ENCODE measurements around the gene CTNNAL1.
A peak's percentile ranks its signal among the peaks of the same experiment; 100 is the strongest.

CTNNAL1 gene

DNA sequence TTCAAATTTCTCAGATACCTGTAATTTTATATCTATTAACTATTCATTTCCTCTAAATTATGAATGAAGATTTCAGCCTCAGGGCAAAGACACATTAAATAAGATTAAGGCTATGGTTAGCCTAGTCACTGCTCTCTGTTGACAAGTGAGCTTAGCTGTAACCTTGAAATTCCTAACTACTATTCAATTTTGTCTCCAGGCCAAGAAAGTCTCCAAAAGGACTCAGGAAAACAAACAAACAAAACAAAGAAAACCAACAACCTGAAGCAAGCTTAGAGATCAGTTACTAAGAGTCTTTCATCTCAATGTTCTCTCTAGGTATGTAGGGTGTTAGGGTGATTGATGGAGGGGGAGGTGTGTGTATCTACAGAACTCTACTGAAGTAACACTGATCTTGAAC is 9.6 kb upstream of the CTNNAL1 start:
- no peak overlapping the region for H3K56ac ChIP-seq (ENCODE audit: low read length)
- H2BK5ac ChIP-seq (ENCODE audit: low read length), result no peak overlapping the region
- no peak overlapping the region for H3K4ac ChIP-seq (ENCODE audit: low read depth, low read length)
- peak; percentile 27 for DNase-seq
- no peak overlapping the region for H3K4me3 ChIP-seq (ENCODE audit: low read length)
- no peaks in the 10 kb centered on the region for H3K27me3 ChIP-seq (ENCODE audit: insufficient read depth, low read length, poor library complexity)
- H3K36me3 ChIP-seq (ENCODE audit: control insufficient read depth, insufficient read depth, low read length), result no peaks in the 10 kb centered on the region
- H3K4me1 ChIP-seq (ENCODE audit: control insufficient read depth, low read depth, low read length), result no peaks in the 10 kb centered on the region
- no peak overlapping the region for H3K23ac ChIP-seq (ENCODE audit: low read length)
- H3K4me2 ChIP-seq (ENCODE audit: low read length), result no peak overlapping the region
- no peaks in the 10 kb centered on the region for H3K79me1 ChIP-seq (ENCODE audit: low read length)
- no peak overlapping the region for H2AK5ac ChIP-seq (ENCODE audit: low read length)
- no peaks in the 10 kb centered on the region for H3K79me2 ChIP-seq (ENCODE audit: control insufficient read depth, insufficient read depth, low read length)
- H3K9ac ChIP-seq (ENCODE audit: low read length), result no peak overlapping the region
- H3K18ac ChIP-seq (ENCODE audit: low read length), result no peak overlapping the region
- no peak overlapping the region for H4K8ac ChIP-seq (ENCODE audit: low read depth, low read length)
- H3K27ac ChIP-seq (ENCODE audit: low read depth, low read length), result no peak overlapping the region
- H2BK15ac ChIP-seq (replicated peaks; ENCODE audit: low read depth), result no peak overlapping the region
- no peak overlapping the region for H2BK120ac ChIP-seq (ENCODE audit: low read depth, low read length)
- no peak overlapping the region for H4K5ac ChIP-seq (ENCODE audit: low read length)

DNA sequence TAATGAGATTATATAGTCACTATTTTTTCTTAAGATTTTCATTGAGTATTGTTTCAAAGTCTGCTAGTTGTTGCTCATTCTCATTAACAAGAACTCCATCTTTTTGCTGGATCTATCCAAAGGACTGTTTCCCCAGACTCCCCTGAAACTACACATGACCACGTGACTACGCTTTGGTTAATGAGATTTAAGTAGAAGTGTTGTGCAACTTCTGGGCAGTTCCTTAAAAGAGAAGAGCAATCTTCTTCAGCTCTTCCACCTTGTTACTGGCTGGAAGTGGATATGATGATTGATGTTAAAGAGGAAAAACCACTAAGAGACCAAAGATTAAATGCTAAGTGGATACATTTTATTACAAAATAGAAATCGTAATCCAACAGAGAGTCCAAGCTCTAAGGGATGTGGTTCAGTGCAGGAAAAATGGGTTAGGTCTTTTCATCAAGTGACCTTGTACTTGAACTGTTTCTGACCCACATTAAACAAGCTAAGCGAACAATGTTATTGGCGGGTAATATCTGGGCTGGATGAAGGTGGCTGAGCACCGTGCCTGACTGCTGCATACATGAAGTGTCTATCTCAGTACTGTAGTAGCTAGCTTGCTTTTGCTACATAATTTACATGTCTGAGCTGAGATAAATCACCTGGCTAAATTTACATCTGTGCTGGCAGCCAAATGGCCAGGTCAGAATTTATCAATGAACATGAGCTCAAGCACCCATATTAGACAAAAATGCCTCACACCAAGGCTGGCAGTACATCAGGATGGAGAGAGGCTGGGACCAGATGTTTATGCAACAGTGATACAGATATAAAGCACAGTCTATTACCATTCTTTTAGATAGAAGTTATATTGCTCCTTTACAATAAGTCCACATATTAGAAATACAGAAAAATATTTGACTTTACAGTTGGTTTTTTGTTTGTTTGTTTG is 7.5 kb upstream of the CTNNAL1 start:
- Histone ChIP-seq H3K4ac (ENCODE audit: low read depth, low read length) (no peak overlapping the region), H3K4me1 (ENCODE audit: control insufficient read depth, low read depth, low read length) (no peaks in the 10 kb centered on the region), H3K18ac (ENCODE audit: low read length) (no peak overlapping the region), H2BK120ac (ENCODE audit: low read depth, low read length) (no peak overlapping the region), H2AK5ac (ENCODE audit: low read length) (no peak overlapping the region), H3K79me2 (ENCODE audit: control insufficient read depth, insufficient read depth, low read length) (no peaks in the 10 kb centered on the region), H3K27ac (ENCODE audit: low read depth, low read length) (no peak overlapping the region), H3K27me3 (ENCODE audit: insufficient read depth, low read length, poor library complexity) (no peaks in the 10 kb centered on the region), H4K8ac (ENCODE audit: low read depth, low read length) (no peak overlapping the region), H3K9ac (ENCODE audit: low read length) (no peak overlapping the region), H2BK15ac (replicated peaks; ENCODE audit: low read depth) (no peak overlapping the region), H3K79me1 (ENCODE audit: low read length) (no peaks in the 10 kb centered on the region), H3K4me2 (ENCODE audit: low read length) (no peak overlapping the region), H3K56ac (ENCODE audit: low read length) (no peak overlapping the region), H3K36me3 (ENCODE audit: control insufficient read depth, insufficient read depth, low read length) (no peaks in the 10 kb centered on the region), H4K5ac (ENCODE audit: low read length) (no peak overlapping the region), H2BK5ac (ENCODE audit: low read length) (no peak overlapping the region), H3K4me3 (ENCODE audit: low read length) (no peak overlapping the region), H3K23ac (ENCODE audit: low read length) (no peak overlapping the region)
- no CpG with 5 or more reads among the region's 6 CpGs for WGBS (ENCODE audit: extremely low coverage, insufficient coverage, low lambda C conversion rate)
- no peak for DNase-seq

DNA sequence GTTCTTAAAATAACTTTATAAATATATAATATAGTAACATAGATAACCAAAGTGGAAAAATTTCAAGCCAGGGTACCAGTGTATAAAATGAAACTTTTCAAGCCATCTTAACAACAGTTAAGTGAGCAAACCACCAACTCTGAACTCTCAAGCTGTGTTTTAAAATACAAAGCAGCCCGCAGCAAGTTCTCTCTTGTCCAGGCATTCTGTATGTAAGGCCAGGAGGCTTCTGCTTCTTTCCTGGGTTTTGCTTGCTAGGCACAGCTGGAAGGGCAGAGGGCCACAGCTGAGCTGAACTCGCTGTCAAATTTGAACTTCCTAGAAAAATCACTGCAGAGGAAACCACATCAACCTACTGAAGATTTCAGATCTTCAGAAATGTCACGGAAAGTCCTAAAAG is 6.8 kb upstream of the CTNNAL1 start:
- no peak overlapping the region for H3K9ac ChIP-seq (ENCODE audit: low read length)
- no peaks in the 10 kb centered on the region for H3K79me1 ChIP-seq (ENCODE audit: low read length)
- no peaks in the 10 kb centered on the region for H3K27me3 ChIP-seq (ENCODE audit: insufficient read depth, low read length, poor library complexity)
- H3K18ac ChIP-seq (ENCODE audit: low read length), result no peak overlapping the region
- no peak overlapping the region for H2BK120ac ChIP-seq (ENCODE audit: low read depth, low read length)
- H4K5ac ChIP-seq (ENCODE audit: low read length), result no peak overlapping the region
- H2BK15ac ChIP-seq (replicated peaks; ENCODE audit: low read depth), result no peak overlapping the region
- H3K4me3 ChIP-seq (ENCODE audit: low read length), result no peak overlapping the region
- no peak overlapping the region for H3K4me2 ChIP-seq (ENCODE audit: low read length)
- no peak overlapping the region for H2AK5ac ChIP-seq (ENCODE audit: low read length)
- H3K4ac ChIP-seq (ENCODE audit: low read depth, low read length), result no peak overlapping the region
- no peak overlapping the region for H3K56ac ChIP-seq (ENCODE audit: low read length)
- H3K36me3 ChIP-seq (ENCODE audit: control insufficient read depth, insufficient read depth, low read length), result no peaks in the 10 kb centered on the region
- H3K79me2 ChIP-seq (ENCODE audit: control insufficient read depth, insufficient read depth, low read length), result no peaks in the 10 kb centered on the region
- no peaks in the 10 kb centered on the region for H3K4me1 ChIP-seq (ENCODE audit: control insufficient read depth, low read depth, low read length)
- no peak overlapping the region for H3K27ac ChIP-seq (ENCODE audit: low read depth, low read length)
- no peak overlapping the region for H4K8ac ChIP-seq (ENCODE audit: low read depth, low read length)
- no CpG with 5 or more reads among the region's 3 CpGs for WGBS (ENCODE audit: extremely low coverage, insufficient coverage, low lambda C conversion rate)
- no peak overlapping the region for H3K23ac ChIP-seq (ENCODE audit: low read length)
- H2BK5ac ChIP-seq (ENCODE audit: low read length), result no peak overlapping the region
- no peak for DNase-seq

DNA sequence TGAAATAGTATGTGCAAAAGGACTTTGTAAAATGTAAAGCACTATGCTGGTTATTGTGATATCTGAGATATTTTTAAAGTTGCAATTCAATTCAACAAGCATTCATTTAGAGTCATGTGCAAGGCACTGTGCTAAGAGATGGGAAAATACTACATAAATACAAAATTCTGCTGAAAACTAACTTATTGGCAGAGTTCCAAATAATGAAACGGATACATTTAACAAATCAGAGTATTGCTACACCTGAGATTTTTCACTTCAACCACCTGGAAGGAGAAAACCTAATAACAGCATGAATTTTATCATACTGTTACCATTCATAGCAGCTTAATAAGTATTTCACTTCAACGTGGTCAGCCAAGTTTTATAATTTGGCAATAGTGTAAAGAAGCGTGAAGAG is 6.1 kb upstream of the CTNNAL1 start:
- no peak overlapping the region for H3K18ac ChIP-seq (ENCODE audit: low read length)
- no peaks in the 10 kb centered on the region for H3K79me1 ChIP-seq (ENCODE audit: low read length)
- no peak overlapping the region for H3K4ac ChIP-seq (ENCODE audit: low read depth, low read length)
- no peak overlapping the region for H3K4me3 ChIP-seq (ENCODE audit: low read length)
- H2BK15ac ChIP-seq (replicated peaks; ENCODE audit: low read depth), result no peak overlapping the region
- H2BK5ac ChIP-seq (ENCODE audit: low read length), result no peak overlapping the region
- no peak overlapping the region for H2BK120ac ChIP-seq (ENCODE audit: low read depth, low read length)
- no CpG with 5 or more reads among the region's 3 CpGs for WGBS (ENCODE audit: extremely low coverage, insufficient coverage, low lambda C conversion rate)
- H3K27ac ChIP-seq (ENCODE audit: low read depth, low read length), result no peak overlapping the region
- no peaks in the 10 kb centered on the region for H3K27me3 ChIP-seq (ENCODE audit: insufficient read depth, low read length, poor library complexity)
- H4K5ac ChIP-seq (ENCODE audit: low read length), result no peak overlapping the region
- H3K56ac ChIP-seq (ENCODE audit: low read length), result no peak overlapping the region
- H3K4me1 ChIP-seq (ENCODE audit: control insufficient read depth, low read depth, low read length), result no peaks in the 10 kb centered on the region
- no peak for DNase-seq
- H3K79me2 ChIP-seq (ENCODE audit: control insufficient read depth, insufficient read depth, low read length), result no peaks in the 10 kb centered on the region
- no peak overlapping the region for H2AK5ac ChIP-seq (ENCODE audit: low read length)
- H3K9ac ChIP-seq (ENCODE audit: low read length), result no peak overlapping the region
- H3K4me2 ChIP-seq (ENCODE audit: low read length), result no peak overlapping the region
- H4K8ac ChIP-seq (ENCODE audit: low read depth, low read length), result no peak overlapping the region
- H3K36me3 ChIP-seq (ENCODE audit: control insufficient read depth, insufficient read depth, low read length), result no peaks in the 10 kb centered on the region
- no peak overlapping the region for H3K23ac ChIP-seq (ENCODE audit: low read length)

DNA sequence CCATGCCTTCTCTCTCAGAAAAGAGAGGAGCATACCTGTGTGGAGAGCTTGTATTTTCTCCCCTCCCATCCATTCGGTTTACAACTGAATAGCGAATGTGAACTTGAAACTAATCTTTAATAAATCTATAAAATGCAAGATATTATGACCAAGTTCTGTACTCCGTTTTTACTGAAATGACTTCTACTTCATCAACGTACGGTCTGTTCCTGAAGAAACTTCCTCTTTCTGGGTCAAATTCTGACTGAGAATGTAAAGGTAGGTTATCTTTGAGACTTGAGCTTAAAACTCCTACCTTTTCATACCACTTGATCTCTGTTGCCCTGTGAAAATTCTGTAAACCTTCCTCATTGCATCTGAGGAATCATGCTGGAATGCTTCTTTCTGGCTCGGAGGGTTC is 4.2 kb upstream of the CTNNAL1 start:
- Histone ChIP-seq H4K8ac (ENCODE audit: low read depth, low read length) (no peak overlapping the region), H3K56ac (ENCODE audit: low read length) (no peak overlapping the region), H3K9ac (ENCODE audit: low read length) (no peak overlapping the region), H3K4me3 (ENCODE audit: low read length) (no peak overlapping the region), H2AK5ac (ENCODE audit: low read length) (no peak overlapping the region), H4K5ac (ENCODE audit: low read length) (no peak overlapping the region), H3K27me3 (ENCODE audit: insufficient read depth, low read length, poor library complexity) (no peaks in the 10 kb centered on the region), H3K23ac (ENCODE audit: low read length) (no peak overlapping the region), H3K79me2 (ENCODE audit: control insufficient read depth, insufficient read depth, low read length) (no peaks in the 10 kb centered on the region), H3K27ac (ENCODE audit: low read depth, low read length) (no peak overlapping the region), H2BK5ac (ENCODE audit: low read length) (no peak overlapping the region), H2BK15ac (replicated peaks; ENCODE audit: low read depth) (no peak overlapping the region), H3K4ac (ENCODE audit: low read depth, low read length) (no peak overlapping the region), H2BK120ac (ENCODE audit: low read depth, low read length) (no peak overlapping the region), H3K18ac (ENCODE audit: low read length) (no peak overlapping the region), H3K79me1 (ENCODE audit: low read length) (no peaks in the 10 kb centered on the region), H3K4me2 (ENCODE audit: low read length) (no peak overlapping the region), H3K36me3 (ENCODE audit: control insufficient read depth, insufficient read depth, low read length) (no peaks in the 10 kb centered on the region), H3K4me1 (ENCODE audit: control insufficient read depth, low read depth, low read length) (peaks cover 1% of the 10 kb centered on the region)
- DNase-seq, result no peak
- no CpG with 5 or more reads among the region's 6 CpGs for WGBS (ENCODE audit: extremely low coverage, insufficient coverage, low lambda C conversion rate)

DNA sequence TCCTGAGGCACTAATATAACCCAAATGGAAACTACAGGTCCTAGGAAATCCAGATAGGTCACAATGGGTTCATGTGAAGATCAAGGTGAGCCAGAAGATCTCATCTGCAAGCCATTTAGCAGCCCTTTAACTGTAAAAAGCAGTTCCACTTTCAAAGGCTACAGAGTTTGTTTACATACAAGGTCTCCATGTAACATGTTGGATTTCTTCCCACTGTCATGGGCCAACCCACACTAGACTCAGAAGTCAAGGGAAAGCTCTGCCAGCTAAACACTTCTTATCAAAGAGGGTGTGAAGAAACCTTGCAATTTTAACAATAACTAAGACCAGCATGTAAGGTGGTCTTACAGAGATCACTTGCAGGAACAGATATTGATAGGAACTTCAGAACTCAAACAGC is 3.8 kb upstream of the CTNNAL1 start:
- Histone ChIP-seq H2BK15ac (replicated peaks; ENCODE audit: low read depth) (no peak overlapping the region), H3K27ac (ENCODE audit: low read depth, low read length) (no peak overlapping the region), H2BK120ac (ENCODE audit: low read depth, low read length) (no peak overlapping the region), H3K27me3 (ENCODE audit: insufficient read depth, low read length, poor library complexity) (no peaks in the 10 kb centered on the region), H3K79me1 (ENCODE audit: low read length) (no peaks in the 10 kb centered on the region), H3K4me1 (ENCODE audit: control insufficient read depth, low read depth, low read length) (peaks cover 1% of the 10 kb centered on the region), H3K56ac (ENCODE audit: low read length) (no peak overlapping the region), H3K36me3 (ENCODE audit: control insufficient read depth, insufficient read depth, low read length) (no peaks in the 10 kb centered on the region), H2AK5ac (ENCODE audit: low read length) (no peak overlapping the region), H3K18ac (ENCODE audit: low read length) (no peak overlapping the region), H3K4me3 (ENCODE audit: low read length) (no peak overlapping the region), H4K8ac (ENCODE audit: low read depth, low read length) (no peak overlapping the region), H3K4ac (ENCODE audit: low read depth, low read length) (no peak overlapping the region), H3K4me2 (ENCODE audit: low read length) (no peak overlapping the region), H3K79me2 (ENCODE audit: control insufficient read depth, insufficient read depth, low read length) (no peaks in the 10 kb centered on the region), H4K5ac (ENCODE audit: low read length) (no peak overlapping the region), H3K23ac (ENCODE audit: low read length) (no peak overlapping the region), H3K9ac (ENCODE audit: low read length) (no peak overlapping the region), H2BK5ac (ENCODE audit: low read length) (no peak overlapping the region)
- no peak for DNase-seq
